Measurements from ENCODE around the gene LIN52. TPM values are rescaled to one million over a fixed set of nuclear protein-coding genes. Genes with fewer than 3 reads are reported as not detected.

LIN52 gene, protein sequence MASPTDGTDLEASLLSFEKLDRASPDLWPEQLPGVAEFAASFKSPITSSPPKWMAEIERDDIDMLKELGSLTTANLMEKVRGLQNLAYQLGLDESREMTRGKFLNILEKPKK
- total RNA-seq, result 6.5 and 10.3 TPM in 2 replicates

DNA sequence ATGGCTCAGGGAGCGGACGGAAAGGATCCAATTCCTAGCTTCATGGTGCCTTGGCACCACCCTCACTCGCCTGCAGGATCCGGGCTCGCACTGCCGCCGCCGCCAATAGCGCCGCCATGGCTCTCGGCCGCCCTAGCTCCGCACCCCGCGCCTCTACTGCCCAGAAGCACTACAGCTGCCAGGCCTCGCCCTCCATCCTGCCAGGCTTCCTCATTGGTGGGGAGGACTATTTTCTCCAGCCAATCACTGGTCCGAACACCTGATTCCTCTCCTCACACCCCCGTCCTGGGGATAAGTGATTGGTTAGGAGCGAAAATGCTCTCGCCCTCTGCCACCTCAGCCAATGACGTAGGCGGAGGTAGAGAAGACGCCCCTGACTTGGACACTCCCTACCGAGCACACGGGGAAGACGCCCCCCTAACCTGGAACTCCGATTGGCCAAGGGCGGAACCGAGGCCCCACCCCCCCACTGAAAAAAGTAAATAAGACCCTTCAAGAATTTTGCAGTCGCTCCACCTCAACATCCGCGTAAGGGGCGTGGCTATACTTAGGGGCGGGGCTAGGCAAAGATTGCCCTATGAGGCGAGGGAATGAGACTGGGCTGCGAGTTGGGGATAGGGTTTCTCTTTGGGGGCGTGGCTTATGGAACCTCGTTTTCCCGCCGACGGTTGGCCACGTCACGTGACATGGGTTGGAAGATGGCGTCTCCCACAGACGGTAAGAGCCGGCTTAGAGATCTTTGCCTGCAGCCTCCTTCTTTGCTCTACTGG is at the start of gene LIN52, which contains the start of gene ALDH6A1:
Gene LIN52, plus strand, starts transcription at position 680 of the 770 bp plus-strand sequence. Its CDS starts 19 bp downstream, at position 699.
Gene ALDH6A1, minus strand, starts transcription at position 177 of the 770 bp plus-strand sequence. Its CDS starts 59 bp downstream, at position 118.
- peak; percentile 100 for DNase-seq (ENCODE audit: low read depth in 2 of 2)

- peak in 1 of 2 donors; percentile 23 for DNase-seq (ENCODE audit: low read depth in 2 of 2)
Observed at GRCh38 chr14:74035556-74035955, 49.2 kb upstream of the LIN52 start.

DNA sequence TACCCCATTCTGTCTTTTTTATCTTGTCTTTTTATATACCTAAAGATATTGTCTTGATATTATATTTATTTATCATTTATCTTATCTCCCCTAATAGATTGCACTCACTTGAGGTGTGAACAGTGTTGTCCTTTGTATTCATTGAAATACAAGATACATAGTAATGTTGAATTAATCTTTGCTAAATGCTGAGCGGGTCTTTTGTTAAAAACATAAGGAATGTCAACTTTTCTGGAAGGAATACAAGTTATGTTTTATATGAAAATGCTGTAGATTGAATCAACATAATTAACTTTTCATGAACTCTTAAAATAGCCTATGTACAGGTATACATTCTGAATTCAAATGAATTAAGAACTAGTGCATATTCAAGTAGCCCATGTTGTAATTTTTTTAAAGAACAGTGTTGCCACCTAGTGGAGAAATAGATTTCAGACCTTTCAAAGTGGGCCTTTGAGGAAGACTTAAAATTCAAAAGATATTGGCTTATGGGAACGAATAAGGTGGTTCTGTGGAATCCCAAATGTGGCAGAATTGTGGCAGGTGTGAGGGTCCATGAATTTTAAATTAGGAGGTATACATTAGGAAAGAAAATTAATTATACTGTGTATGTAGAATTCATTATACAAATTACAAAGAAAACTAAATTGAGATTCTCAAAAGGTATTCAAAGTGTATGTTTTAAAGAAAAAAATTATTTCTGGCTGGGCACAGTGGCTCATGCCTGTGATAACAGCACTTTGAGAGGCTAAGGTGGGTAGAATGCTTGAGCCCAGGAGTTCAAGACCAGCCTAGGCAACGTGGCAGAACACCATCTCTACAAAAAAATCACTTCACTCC is 46.5 kb upstream of the LIN52 start:
- peak; percentile 66 to 68 for DNase-seq (ENCODE audit: low read depth in 2 of 2)

GRCh38 chr14:74042296-74042695 is 42.5 kb upstream of the LIN52 start:
- DNase-seq (ENCODE audit: low read depth in 2 of 2), result no peak

DNA sequence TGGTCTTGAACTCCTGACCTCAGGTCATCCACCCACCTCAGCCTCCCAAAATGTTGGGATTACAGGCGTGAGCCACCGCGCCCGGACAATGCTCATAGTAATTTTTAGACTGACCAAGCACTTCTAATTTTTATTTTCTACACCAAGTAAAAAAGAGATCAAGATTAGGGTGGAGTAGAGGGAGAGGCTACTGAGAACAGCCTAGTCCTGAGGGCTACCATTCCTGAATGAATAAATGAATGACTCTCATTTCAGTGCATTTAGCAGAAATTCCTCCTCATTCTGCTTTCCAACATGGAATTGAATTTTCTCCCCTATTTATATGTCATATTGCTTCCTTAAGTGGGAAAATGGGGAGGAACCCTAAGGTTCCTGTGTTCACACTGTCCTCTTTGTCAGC is 39.2 kb upstream of the LIN52 start:
- DNase-seq (ENCODE audit: low read depth in 2 of 2), result no peak

- DNase-seq (ENCODE audit: low read depth in 2 of 2), result no peak
Observed at GRCh38 chr14:74048281-74048680, 36.5 kb upstream of the LIN52 start.

- no peak for DNase-seq (ENCODE audit: low read depth in 2 of 2)
Observed at GRCh38 chr14:74049876-74050495, 34.8 kb upstream of the LIN52 start.

DNA sequence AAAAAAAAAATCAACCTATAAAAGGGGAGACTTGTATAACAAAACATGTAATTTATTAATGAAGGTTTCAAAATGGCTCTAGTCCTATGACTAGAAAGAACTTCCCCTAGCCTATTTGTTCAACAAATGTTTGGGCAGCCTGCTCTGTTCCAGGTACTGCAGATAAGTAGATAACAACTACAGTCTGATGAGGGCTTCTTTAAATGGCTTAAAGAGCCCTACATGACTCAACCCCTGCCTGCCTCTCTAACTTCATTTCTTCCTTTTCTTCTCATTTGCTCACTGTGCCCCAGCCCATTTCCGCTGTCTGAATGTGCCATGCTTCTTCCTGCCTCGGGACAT is 22.0 kb upstream of the LIN52 start:
- no peak for DNase-seq (ENCODE audit: low read depth in 2 of 2)

- DNase-seq (ENCODE audit: low read depth in 2 of 2), result peak in 1 of 2 donors; percentile 29
Observed at GRCh38 chr14:74064426-74064825, 20.3 kb upstream of the LIN52 start.

- peak in 1 of 2 donors; percentile 44 for DNase-seq (ENCODE audit: low read depth in 2 of 2)
Observed at GRCh38 chr14:74064883-74065282, 19.9 kb upstream of the LIN52 start.

GRCh38 chr14:74065746-74066575 is 18.8 kb upstream of the LIN52 start:
- peak in 1 of 2 donors; percentile 63 for DNase-seq (ENCODE audit: low read depth in 2 of 2)

GRCh38 chr14:74077401-74077800 is 7.4 kb upstream of the LIN52 start:
- DNase-seq (ENCODE audit: low read depth in 2 of 2), result no peak

DNA sequence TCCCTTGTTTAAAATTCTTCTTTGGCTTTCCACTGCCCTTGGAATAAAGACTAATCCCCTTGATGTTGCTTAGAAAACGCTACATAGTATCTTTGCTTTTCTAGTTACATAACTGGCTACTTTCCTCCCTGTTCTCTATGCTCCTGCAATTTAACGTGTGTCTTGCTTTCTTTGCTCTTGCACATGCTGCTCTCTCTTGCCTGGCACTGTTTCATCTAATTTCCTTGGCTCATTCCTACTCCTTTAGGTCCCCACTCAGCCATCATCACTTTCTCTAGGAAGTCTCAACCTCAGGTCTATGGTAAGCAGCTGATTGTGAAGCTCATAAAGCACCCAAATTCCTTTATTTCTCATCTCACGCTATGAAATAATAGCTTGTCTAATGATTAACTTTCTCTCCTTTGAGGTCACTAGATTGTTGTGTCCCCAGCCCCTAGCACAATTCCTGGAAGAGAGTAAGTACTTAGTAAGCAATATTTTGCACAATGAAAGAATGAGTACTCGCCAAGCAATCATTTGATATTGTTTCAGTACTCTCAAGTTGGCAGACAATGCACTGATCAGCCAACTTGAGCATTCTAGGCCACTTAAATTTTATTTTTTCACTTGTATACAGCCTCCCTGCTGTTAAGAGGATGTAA is 3.8 kb upstream of the LIN52 start:
- DNase-seq (ENCODE audit: low read depth in 2 of 2), result peak; percentile 22 to 46

DNA sequence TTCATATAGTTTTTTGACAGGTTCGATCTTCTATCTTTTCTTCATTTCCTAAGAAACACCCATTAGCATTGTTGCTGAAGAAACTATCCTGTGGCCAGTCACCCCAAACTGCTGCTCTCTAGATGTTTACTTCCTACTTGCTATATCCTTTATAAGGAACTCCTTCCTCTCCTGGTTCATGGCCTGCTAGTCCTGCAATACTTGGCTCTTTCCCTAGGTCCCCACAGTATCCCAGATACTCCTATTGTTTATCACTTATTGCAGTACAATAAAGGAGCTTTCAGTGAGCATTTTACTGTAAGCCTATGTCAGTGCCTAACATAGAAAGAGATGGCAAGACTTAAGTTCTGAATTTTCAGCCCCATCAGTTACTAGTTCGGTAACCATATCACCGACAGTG is 3.3 kb upstream of the LIN52 start:
- DNase-seq (ENCODE audit: low read depth in 2 of 2), result peak in 1 of 2 donors; percentile 2

GRCh38 chr14:74083161-74083560 is 1.6 kb upstream of the LIN52 start:
- no peak for DNase-seq (ENCODE audit: low read depth in 2 of 2)

DNA sequence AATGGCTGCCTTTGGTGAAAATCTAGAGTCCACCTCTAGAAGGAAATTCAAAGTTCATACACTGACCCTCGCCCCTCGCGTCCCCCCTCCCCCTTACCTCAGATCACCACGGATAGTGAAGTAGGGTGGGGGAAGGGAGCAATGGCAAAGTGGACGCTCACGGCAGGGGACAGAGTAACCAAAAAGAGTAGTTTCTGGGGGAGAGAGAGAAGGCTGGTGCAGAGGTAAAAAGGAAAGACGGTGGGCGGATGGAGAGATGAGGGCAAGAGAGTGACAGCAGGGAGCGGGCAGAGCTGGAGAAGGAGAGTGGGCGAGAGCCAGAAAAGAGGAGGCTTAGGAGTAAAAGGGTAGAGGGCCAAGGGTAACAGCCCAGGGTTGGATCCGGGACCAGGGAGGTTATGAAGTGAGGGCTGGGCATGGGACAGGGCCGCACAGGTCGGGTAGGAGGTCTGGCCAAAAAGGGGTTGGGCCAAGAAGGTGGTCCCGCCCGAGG is 926 bp upstream of the LIN52 start:
- no peak for DNase-seq (ENCODE audit: low read depth in 2 of 2)

GRCh38 chr14:74085047-74085637 is 386 bp downstream of the LIN52 start:
- peak in 1 of 2 donors; percentile 32 for DNase-seq (ENCODE audit: low read depth in 2 of 2)

GRCh38 chr14:74085828-74086227 is 1.1 kb downstream of the LIN52 start:
- DNase-seq (ENCODE audit: low read depth in 2 of 2), result no peak

- no peak for DNase-seq (ENCODE audit: low read depth in 2 of 2)
Observed at GRCh38 chr14:74089251-74090020, 4.7 kb downstream of the LIN52 start.

Measured in lung microvascular endothelial cell (primary cell).